GM13976 (cell line): ENCODE results near the gene RPH3AL.

Source experiments
- DNase-seq: peaks from one replicate; pipeline ENCODE4 v3.0.0; 2012; ENCODE audit warnings: low spot score
- in situ Hi-C: fragments of 300-500 bp; cut with MboI; formaldehyde crosslinking; loops from one replicate; pipeline ENCODE4 v1.12.0; 2022; ENCODE audit warnings: low sequenced_read_pairs, mixed read lengths, inconsistent platforms; ENCODE audit not compliant: unreplicated experiment
- TF ChIP-seq, protein P1 (sequence below): IDR thresholded peaks from 2 replicates; pipeline ENCODE4 v1.5.1; 2012; ENCODE audit warnings: borderline replicate concordance, mild to moderate bottlenecking; ENCODE audit not compliant: insufficient read depth; ENCODE audit errors: extremely low read depth, missing control alignments, control extremely low read depth

The RPH3AL gene

GRCh38 chr17:286571-286970 lies 66.0 kb downstream of the RPH3AL start:
- in situ Hi-C loops, result no loop called here
- TF ChIP-seq, protein P1, sequence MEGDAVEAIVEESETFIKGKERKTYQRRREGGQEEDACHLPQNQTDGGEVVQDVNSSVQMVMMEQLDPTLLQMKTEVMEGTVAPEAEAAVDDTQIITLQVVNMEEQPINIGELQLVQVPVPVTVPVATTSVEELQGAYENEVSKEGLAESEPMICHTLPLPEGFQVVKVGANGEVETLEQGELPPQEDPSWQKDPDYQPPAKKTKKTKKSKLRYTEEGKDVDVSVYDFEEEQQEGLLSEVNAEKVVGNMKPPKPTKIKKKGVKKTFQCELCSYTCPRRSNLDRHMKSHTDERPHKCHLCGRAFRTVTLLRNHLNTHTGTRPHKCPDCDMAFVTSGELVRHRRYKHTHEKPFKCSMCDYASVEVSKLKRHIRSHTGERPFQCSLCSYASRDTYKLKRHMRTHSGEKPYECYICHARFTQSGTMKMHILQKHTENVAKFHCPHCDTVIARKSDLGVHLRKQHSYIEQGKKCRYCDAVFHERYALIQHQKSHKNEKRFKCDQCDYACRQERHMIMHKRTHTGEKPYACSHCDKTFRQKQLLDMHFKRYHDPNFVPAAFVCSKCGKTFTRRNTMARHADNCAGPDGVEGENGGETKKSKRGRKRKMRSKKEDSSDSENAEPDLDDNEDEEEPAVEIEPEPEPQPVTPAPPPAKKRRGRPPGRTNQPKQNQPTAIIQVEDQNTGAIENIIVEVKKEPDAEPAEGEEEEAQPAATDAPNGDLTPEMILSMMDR, result no peak
- no peak for DNase-seq

DNA sequence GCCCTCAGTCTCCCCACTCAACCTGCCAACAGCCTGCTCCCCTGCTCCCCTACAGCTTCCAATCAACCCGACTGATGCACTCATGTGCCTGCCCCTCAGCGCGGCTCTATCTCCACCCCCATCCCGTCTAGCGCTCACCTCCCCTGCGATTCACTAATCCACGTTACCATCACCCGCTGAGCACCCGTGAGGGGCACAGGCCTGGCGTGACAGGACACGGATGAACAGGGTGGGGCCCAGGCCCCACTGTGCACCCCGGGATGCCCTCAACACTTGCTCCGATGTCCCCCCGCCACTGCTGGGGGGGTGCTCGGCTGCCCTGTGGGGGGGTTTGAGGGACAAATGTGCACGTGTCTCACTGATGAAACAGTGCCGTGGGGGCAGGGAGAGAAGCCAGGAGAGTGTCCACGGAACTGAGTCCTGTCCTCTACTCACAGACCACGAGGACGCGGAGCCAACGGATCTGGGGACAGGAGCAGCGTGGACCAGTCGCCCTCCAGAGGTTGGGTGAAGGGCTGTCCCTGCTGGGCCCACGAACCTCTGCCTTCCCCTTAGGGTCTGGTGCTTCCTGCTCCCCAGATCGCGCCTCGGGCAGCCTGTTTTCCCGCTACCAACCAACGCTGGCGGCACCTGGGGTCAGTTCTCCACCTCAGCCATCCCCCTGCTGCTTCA lies 66.7 kb downstream of the RPH3AL start:
- in situ Hi-C loops, result no loop called here
- TF ChIP-seq, protein P1, result no peak
- DNase-seq, result no peak

DNA sequence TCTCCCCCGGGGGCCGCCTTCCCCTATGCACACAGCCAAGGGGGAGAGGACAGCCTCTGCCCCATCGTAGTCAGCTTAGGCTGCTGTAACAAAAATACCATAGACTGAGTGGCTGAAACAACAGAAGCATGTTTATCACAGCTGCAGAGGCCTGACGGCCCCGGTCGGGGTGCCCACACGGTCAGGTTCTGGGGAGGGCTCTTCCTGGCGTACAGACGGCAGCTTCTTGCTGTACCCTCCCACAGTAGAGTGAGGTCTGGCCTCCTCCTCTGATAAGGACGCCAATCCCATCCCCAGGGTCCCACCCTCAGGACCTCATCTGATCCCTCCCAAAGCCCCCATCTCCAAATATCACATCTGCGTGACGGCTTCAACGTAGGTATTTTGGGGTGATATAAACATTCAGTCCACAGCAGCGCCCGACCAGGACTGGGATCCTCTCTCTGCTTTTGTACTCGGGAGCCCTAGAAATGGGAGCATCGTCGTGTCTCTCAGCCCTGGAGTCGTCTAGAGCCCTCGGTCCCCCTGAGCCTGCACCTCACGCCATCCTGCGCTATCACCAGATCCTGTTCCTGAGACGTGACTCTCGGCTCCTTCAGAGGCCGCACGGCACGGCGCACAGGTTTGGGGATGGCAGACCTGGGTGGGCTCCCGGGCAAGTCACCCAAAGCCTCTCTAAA lies 67.8 kb downstream of the RPH3AL start:
- in situ Hi-C loops, result no loop called here
- DNase-seq, result no peak
- TF ChIP-seq, protein P1, result no peak

DNA sequence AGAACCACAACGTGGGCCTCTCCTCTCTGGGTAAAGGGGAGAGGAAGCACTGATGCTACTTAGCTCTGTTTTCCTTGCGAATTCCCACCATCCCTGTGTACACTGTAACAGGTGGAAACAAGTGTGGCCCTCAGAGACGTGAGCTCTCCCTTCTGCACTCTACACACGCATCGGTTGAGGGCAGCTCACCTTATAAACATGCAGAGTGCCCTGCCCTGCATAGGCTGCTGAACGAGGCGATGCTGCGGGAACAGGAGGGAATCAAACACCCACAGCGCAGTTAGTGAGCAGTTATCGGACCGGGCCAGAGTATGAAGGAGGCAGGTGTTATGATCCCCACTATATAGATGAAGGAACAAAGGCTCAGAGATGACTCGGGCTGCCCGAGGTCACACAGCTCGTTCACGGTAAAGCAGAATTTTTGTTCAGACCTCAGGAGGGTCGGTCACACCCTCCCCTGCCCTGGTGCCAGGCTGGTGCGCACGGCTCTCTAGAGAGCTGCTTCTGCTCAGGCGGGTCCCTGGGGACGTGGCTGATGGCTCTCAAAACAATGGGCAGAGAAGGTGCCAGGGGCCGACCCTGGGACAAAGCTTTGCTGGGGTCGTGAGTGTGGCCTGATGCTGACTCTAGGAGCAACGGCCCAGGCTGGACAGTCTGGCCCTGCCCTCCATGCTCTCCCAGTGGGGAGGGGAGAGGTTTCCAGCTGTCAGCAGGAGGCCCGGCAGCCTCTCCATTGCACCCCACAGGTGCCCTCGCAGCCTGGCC lies 68.5 kb downstream of the RPH3AL start:
- TF ChIP-seq, protein P1, result no peak
- in situ Hi-C loops, result no loop called here
- no peak for DNase-seq

DNA sequence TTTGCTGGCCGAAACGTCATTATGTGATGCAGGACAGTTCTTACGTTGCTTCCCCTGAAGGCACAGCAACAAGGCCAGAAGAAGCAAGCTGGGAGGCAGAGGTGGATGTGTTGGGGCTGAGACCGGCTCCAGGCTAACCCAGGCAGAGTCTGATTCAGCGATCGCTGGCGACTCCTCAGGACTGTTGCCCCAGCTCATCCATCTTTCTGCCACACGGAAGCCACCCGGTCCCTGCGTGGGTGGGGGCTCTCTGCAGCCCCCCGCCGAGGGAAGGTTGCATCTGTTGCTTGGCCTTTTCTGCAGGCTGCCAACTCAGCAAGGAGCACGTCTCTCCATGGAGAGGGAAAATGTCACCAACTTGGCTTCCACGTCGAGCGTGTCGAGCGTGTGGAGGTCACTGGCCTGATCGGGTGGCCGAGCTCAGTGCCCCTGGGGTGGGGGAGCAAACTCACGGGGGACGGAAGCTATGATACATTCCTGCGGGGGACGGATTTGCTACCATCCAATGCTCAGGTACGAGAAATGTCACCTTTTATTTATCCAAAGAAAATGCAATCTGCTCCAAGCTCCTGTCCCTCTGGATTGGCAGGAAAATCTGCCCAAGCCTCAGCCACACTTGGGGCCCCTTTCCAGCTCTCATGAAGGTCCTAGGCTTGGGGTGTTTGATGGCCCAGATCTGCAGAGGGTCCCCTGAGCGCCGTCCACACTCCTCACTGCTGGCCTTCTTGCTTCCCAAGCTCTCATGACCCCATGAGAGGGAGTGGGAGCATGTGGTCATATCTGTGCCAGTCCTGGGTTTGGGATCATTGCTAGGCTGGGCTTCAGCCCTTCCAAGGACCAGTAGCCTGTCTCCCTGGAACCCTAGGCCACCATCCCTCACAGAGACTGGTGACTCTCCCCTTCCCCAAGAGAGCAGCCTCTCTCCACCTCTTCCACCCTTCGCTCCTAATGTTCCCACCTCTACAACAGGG lies 69.4 kb downstream of the RPH3AL start:
- TF ChIP-seq, protein P1, result no peak
- no peak for DNase-seq
- in situ Hi-C loops, result no loop called here

- no peak for DNase-seq
- TF ChIP-seq, protein P1, result no peak
- in situ Hi-C loops, result no loop called here
These were observed 70.4 kb downstream of the RPH3AL start for GRCh38 chr17:282000-282911.
